ENCODE data around the gene FOXS1.

GRCh38 chr20:31844737-31845299 is 586 bp downstream of the FOXS1 start:
- TF ChIP-seq CTCF (IDR thresholded peaks at IDR 0.05; ENCODE audit: insufficient read depth, low read length) (no peak), POLR2AphosphoS5 (IDR thresholded peaks at IDR 0.05; ENCODE audit: low read depth) (no peak), SPI1 (IDR thresholded peaks at IDR 0.05; ENCODE audit: borderline replicate concordance, low read depth) (no peak), GABPA (IDR thresholded peaks at IDR 0.05; ENCODE audit: low read depth) (no peak)
